IMR-90 (cell line): ENCODE results near the gene GNG12. TPM values are rescaled to one million over a fixed set of nuclear protein-coding genes. Genes with fewer than 3 reads are reported as not detected.

Source experiments
- ATAC-seq: fragments of 200-7000 bp; cut with Tn5 transposase; 2 replicates; pipeline ENCODE4 v1.9.1; 2020; ENCODE audit warnings: low read depth, mild to moderate bottlenecking, moderate library complexity
- BruUV-seq: library from RNA; stranded (reverse); fragments of 400-500 nt; replicated peaks from 2 replicates; lab custom pipeline; 2021; lab: Mats Ljungman, UMichigan
- CTCF ChIA-PET: fragments of 300-600 bp; formaldehyde crosslinking; extraction: SDS; loops from one replicate; lab custom pipeline; 2021; ENCODE audit warnings: antibody characterized with exemption; lab: Yijun Ruan, JAX
- POLR2A ChIA-PET: fragments of 300-600 bp; sonication (Branson Sonifier 250); formaldehyde crosslinking; loops from one replicate; lab custom pipeline; 2022; ENCODE audit warnings: antibody characterized with exemption; ENCODE audit not compliant: unreplicated experiment; lab: Charles Lee
- DNase-seq: peaks from one replicate; pipeline ENCODE4 v3.0.0; 2013
- H2AFZ ChIP-seq: replicated peaks from 2 replicates; pipeline ENCODE3; 2013; ENCODE audit warnings: low read length, mild to moderate bottlenecking; ENCODE audit not compliant: poor library complexity
- H2AK5ac ChIP-seq: 2 replicates; pipeline ENCODE4 v1.6.1; 2013; ENCODE audit warnings: low read depth, low read length, inconsistent platforms
- H2AK9ac ChIP-seq: replicated peaks from 2 replicates; pipeline ENCODE3; 2013; ENCODE audit warnings: mild to moderate bottlenecking, low read depth, low read length, moderate library complexity; ENCODE audit not compliant: poor library complexity
- H2BK120ac ChIP-seq: 2 replicates; pipeline ENCODE4 v1.6.1; 2013; ENCODE audit warnings: low read depth, low read length, inconsistent platforms
- H2BK15ac ChIP-seq: 3 replicates; pipeline ENCODE4 v1.6.1; 2013; ENCODE audit warnings: low read depth, low read length, inconsistent platforms
- H2BK20ac ChIP-seq: 2 replicates; pipeline ENCODE4 v1.6.1; 2013; ENCODE audit warnings: low read depth, mild to moderate bottlenecking, inconsistent platforms, low read length, moderate library complexity
- H2BK5ac ChIP-seq: 2 replicates; pipeline ENCODE4 v1.6.1; 2013; ENCODE audit warnings: mild to moderate bottlenecking, low read depth, low read length, inconsistent platforms; ENCODE audit not compliant: poor library complexity, severe bottlenecking
- H3K14ac ChIP-seq: replicated peaks from 2 replicates; pipeline ENCODE4 v1.6.1; 2013; ENCODE audit warnings: low read depth, low read length, inconsistent platforms
- H3K18ac ChIP-seq: 2 replicates; pipeline ENCODE4 v1.6.1; 2013; ENCODE audit warnings: low read depth, low read length, control low read depth
- H3K23ac ChIP-seq: 2 replicates; pipeline ENCODE4 v1.6.1; 2013; ENCODE audit warnings: low read depth, low read length, inconsistent platforms
- H3K27ac ChIP-seq: 2 replicates; pipeline ENCODE4 v1.5.1; 2013; ENCODE audit warnings: mild to moderate bottlenecking, control low read depth, low read length; ENCODE audit not compliant: insufficient read depth
- H3K27me3 ChIP-seq: 2 replicates; pipeline ENCODE4 v1.6.1; 2013; ENCODE audit warnings: low read length; ENCODE audit not compliant: control insufficient read depth, insufficient read depth
- H3K36me3 ChIP-seq: 2 replicates; pipeline ENCODE4 v1.6.1; 2013; ENCODE audit warnings: low read length, mixed read lengths; ENCODE audit not compliant: control insufficient read depth, insufficient read depth
- H3K4ac ChIP-seq: 2 replicates; pipeline ENCODE4 v1.6.1; 2013; ENCODE audit warnings: low read depth, low read length, inconsistent platforms
- H3K4me1 ChIP-seq: 2 replicates; pipeline ENCODE4 v1.6.1; 2013; ENCODE audit warnings: low read length, mixed read lengths; ENCODE audit not compliant: control insufficient read depth, insufficient read depth
- H3K4me2 ChIP-seq: 2 replicates; pipeline ENCODE4 v1.6.1; 2013; ENCODE audit warnings: low read depth, mild to moderate bottlenecking, control low read depth, low read length, moderate library complexity
- H3K4me3 ChIP-seq: 2 replicates; pipeline ENCODE4 v1.5.1; 2013; ENCODE audit warnings: low read depth, mild to moderate bottlenecking, control low read depth, low read length, moderate library complexity; ENCODE audit not compliant: insufficient read depth
- H3K56ac ChIP-seq: 2 replicates; pipeline ENCODE4 v1.6.1; 2013; ENCODE audit warnings: low read length, inconsistent platforms; ENCODE audit not compliant: insufficient read depth; ENCODE audit errors: extremely low read depth
- H3K79me1 ChIP-seq, 2 experiments: 2 replicates each; pipeline ENCODE4 v1.6.1; 2013; ENCODE audit warnings: low read length in 2 of 2, inconsistent platforms in 1 of 2, low read depth in 1 of 2
- H3K9ac ChIP-seq: 2 replicates; pipeline ENCODE4 v1.6.1; 2013; ENCODE audit warnings: low read depth, low read length, control low read depth
- H3K9me1 ChIP-seq: 2 replicates; pipeline ENCODE4 v1.6.1; 2013; ENCODE audit warnings: low read length, inconsistent platforms; ENCODE audit not compliant: insufficient read depth
- H3K9me3 ChIP-seq: 2 replicates; pipeline ENCODE4 v1.6.1; 2013; ENCODE audit warnings: low read length; ENCODE audit not compliant: control insufficient read depth, insufficient read depth
- H4K20me1 ChIP-seq: 2 replicates; pipeline ENCODE4 v1.6.1; 2013; ENCODE audit warnings: low read length, inconsistent platforms; ENCODE audit not compliant: insufficient read depth
- H4K5ac ChIP-seq: 2 replicates; pipeline ENCODE4 v1.6.1; 2013; ENCODE audit warnings: mild to moderate bottlenecking, low read depth, low read length, control low read depth
- H4K8ac ChIP-seq, 2 experiments: 2 replicates each; pipeline ENCODE4 v1.6.1; 2013; ENCODE audit warnings: low read depth in 2 of 2, low read length in 2 of 2, control low read depth in 1 of 2, inconsistent platforms in 1 of 2
- H4K91ac ChIP-seq: 2 replicates; pipeline ENCODE4 v1.6.1; 2013; ENCODE audit warnings: low read depth, low read length, inconsistent platforms; ENCODE audit not compliant: insufficient read depth
- SMC3 ChIP-seq: fragments of 150-350 bp; IDR thresholded peaks from 2 replicates; pipeline ENCODE4 v1.6.1; 2016; ENCODE audit warnings: low read depth, mild to moderate bottlenecking, antibody characterized with exemption, low read length, moderate library complexity
- WGBS, 2 experiments: methylation state at CpG; one replicate each; pipeline versions ENCODE4 v1.1.5 to v1.1.7; 2013; ENCODE audit warnings: missing lambda C conversion rate in 2 of 2; ENCODE audit not compliant: insufficient read length in 1 of 2; ENCODE audit errors: extremely low coverage in 2 of 2; 5-methylcytosine and 5-hydroxymethylcytosine counted together
- dilution Hi-C: fragments of 300-500 bp; cut with HindIII; formaldehyde crosslinking; loops from one replicate; pipeline ENCODE4 v1.14.3; 2018; ENCODE audit warnings: low sequenced_read_pairs; ENCODE audit not compliant: unreplicated experiment
- in situ Hi-C: fragments of 300-500 bp; cut with MboI; formaldehyde crosslinking; loops from 3 replicates; pipeline ENCODE4 v1.14.3; 2019; ENCODE audit warnings: low sequenced_read_pairs, inconsistent platforms, mixed read lengths
- intact Hi-C: fragments of 100-400 bp; cut with micrococcal nuclease; formaldehyde crosslinking; loops from 2 replicates; pipeline ENCODE4 v1.10.0; 2022
- polyA plus RNA-seq, 3 experiments: library from polyadenylated mRNA; depleted of rRNA; stranded (reverse); fragments of >200 nt; gene quantifications; 2 replicates each; pipeline ENCODE4 v1.2.3, GENCODE V29; 2012; ENCODE audit warnings: low replicate concordance in 1 of 3
- total RNA-seq: library from RNA; depleted of rRNA; stranded (reverse); fragments of >200 nt; gene quantifications from 2 replicates; pipeline ENCODE4 v1.2.3, GENCODE V29; 2012
- TF ChIP-seq, protein P1 (sequence below): fragments of 150-350 bp; IDR thresholded peaks from 2 replicates; pipeline ENCODE4 v1.6.1; 2016; ENCODE audit warnings: low read depth, mild to moderate bottlenecking, low read length, moderate library complexity, borderline replicate concordance

GNG12 gene
- total and polyA plus RNA-seq, 2 of the 4 experiments (the other 2 are of a cell fraction): 92.3 to 132 TPM

DNA sequence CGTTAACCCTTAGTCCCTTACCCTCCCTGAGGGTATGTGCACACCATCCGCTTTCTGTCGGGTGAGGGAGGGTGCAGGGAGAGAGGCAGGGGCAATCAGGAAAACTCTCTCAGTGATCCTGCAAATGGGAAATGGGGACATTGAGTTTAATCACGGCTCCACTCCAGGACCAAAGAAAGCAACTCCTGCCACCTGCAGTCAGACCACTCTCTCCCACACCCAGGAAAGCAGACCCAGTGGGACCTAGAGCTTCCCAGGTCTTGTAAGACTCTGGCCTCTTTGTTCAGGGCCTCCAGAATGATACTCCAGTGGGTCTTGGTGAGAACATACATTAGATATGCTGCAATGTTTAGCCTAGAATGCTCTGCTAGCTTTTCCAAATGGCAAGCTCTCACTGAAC is 71.5 kb downstream of the GNG12 start:
- no peak overlapping the region for H2BK15ac ChIP-seq
- in situ Hi-C loops: loop anchor here (25.0 kb wide), 1 partner anchor 349 kb away; no protein-coding TSS in a partner anchor
- H2BK20ac ChIP-seq: no peak overlapping the region
- ChIA-PET POLR2A (no interaction called here), CTCF (interaction anchor here (1.0 to 4.7 kb wide), 4 partner anchors 83 to 226 kb away, joined by 3 to 46 read pairs (median 14); no protein-coding TSS in a partner anchor)
- no TSS peak for BruUV-seq
- intact Hi-C loops: loop anchor here (10.0 kb wide), 1 partner anchor 583 kb away; no protein-coding TSS in a partner anchor
- no peak overlapping the region for H3K4me3 ChIP-seq
- H3K27ac ChIP-seq: no peak overlapping the region
- no peak for ATAC-seq
- H2BK120ac ChIP-seq: no peak overlapping the region
- no peaks in the 10 kb centered on the region for H3K9me3 ChIP-seq
- no peak overlapping the region for H4K8ac ChIP-seq
- H3K18ac ChIP-seq: no peak overlapping the region
- no peak overlapping the region for H4K91ac ChIP-seq
- H3K79me1 ChIP-seq: peaks cover 41 to 79% of the 10 kb centered on the region in 2 experiments
- H3K36me3 ChIP-seq: no peaks in the 10 kb centered on the region
- H3K23ac ChIP-seq: no peak overlapping the region; the same call in 1 of the 2 replicates
- no peak overlapping the region for H3K9ac ChIP-seq
- no peak overlapping the region for H2AFZ ChIP-seq
- no peak overlapping the region for H3K4me2 ChIP-seq
- peak overlapping the region; percentile 44; the same call in 1 of the 2 replicates for H2AK5ac ChIP-seq
- dilution Hi-C loops: no loop called here
- peaks cover 20% of the 10 kb centered on the region for H3K9me1 ChIP-seq
- no peak overlapping the region for H3K4ac ChIP-seq
- no peaks in the 10 kb centered on the region for H3K27me3 ChIP-seq
- H4K20me1 ChIP-seq: peaks cover 18% of the 10 kb centered on the region
- no peak overlapping the region for H2BK5ac ChIP-seq
- no peak overlapping the region for H3K14ac ChIP-seq
- no peak for TF ChIP-seq SMC3
- TF ChIP-seq, protein P1, sequence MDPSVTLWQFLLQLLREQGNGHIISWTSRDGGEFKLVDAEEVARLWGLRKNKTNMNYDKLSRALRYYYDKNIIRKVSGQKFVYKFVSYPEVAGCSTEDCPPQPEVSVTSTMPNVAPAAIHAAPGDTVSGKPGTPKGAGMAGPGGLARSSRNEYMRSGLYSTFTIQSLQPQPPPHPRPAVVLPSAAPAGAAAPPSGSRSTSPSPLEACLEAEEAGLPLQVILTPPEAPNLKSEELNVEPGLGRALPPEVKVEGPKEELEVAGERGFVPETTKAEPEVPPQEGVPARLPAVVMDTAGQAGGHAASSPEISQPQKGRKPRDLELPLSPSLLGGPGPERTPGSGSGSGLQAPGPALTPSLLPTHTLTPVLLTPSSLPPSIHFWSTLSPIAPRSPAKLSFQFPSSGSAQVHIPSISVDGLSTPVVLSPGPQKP: no peak
- no CpG with 5 or more reads among the region's 4 CpGs for WGBS, 2 experiments
- no peak overlapping the region for H4K5ac ChIP-seq
- no peak for DNase-seq
- H2AK9ac ChIP-seq: no peak overlapping the region
- peaks cover 23% of the 10 kb centered on the region for H3K4me1 ChIP-seq
- no peak overlapping the region for H3K56ac ChIP-seq
